Kidney epithelial cell (primary cell): ENCODE measurements around the gene NCOA5. TPM values are rescaled to one million over a fixed set of nuclear protein-coding genes. Genes with fewer than 3 reads are reported as not detected.

Experiments
- DNase-seq: peaks from one replicate; pipeline ENCODE4 v3.0.0-alpha.2; 2010; ENCODE audit warnings: low read depth
- H3K27me3 ChIP-seq: 2 replicates; pipeline ENCODE4 v1.6.0; 2011; ENCODE audit warnings: low read length; ENCODE audit not compliant: control insufficient read depth, insufficient read depth
- H3K36me3 ChIP-seq: 2 replicates; pipeline ENCODE4 v1.5.1; 2011; ENCODE audit warnings: low read length; ENCODE audit not compliant: control insufficient read depth, insufficient read depth
- H3K4me3 ChIP-seq: 2 replicates; pipeline ENCODE4 v1.5.1; 2011; ENCODE audit warnings: low read depth, mild to moderate bottlenecking, control low read depth, low read length
- total RNA-seq: library from RNA; depleted of rRNA; stranded (reverse); fragments of >200 nt; gene quantifications from 2 replicates; pipeline ENCODE4 v1.2.3, GENCODE V29; 2015
- TF ChIP-seq, protein P1 (sequence below): IDR thresholded peaks from 2 replicates; pipeline ENCODE4 v1.5.1; 2011; ENCODE audit warnings: mild to moderate bottlenecking, moderate library complexity, low read length, control low read depth, inconsistent platforms; ENCODE audit not compliant: insufficient read depth, poor library complexity, severe bottlenecking

The NCOA5 gene
- 30.5 and 31.4 TPM in 2 replicates for total RNA-seq

DNA sequence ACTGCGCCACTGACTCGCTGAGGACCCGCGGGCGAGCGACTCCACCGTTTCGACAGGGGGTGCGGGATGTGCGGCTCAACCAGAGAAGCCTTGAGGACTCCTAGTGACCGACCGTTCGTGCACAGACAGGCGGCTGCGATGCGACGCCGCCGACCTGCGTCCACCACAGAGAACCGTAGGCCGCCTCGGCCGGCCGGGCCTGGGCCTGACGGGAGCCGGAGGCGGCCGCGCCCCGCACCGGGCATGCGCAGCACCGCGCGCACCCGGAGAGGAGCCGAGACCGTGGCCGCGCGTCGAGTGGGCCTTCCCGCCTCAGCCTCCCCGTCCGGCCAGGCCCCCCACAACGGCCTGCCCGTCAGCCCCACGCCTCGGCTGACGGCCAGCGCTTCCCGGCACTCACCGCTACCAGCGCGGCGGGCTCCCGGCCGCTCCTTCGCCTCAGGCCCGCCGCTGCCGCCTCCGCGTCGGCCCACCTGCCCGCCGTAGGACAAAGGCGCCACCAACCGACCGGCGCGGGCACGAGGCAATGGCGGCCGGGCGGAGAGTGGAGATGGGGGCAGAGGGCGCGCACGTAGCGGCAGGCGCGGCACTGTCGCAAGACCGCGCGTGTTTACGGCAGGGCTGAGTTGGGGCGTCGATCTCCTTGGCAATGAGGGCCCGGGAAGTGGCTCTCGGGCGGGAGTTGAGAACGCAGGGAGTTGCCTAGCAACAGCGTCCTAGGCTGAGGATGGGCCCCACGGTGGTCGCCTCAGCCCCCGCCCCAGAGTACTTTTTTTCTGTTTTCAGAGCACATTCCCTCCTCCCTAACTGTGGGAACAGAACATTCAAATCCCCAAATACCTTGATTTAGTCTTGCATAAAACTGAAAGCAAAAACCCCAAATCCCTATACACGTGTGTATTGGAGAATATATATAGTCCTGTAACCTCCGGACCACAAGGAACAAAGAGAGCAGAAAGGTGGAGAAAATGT, at the start of gene NCOA5:
Gene NCOA5 (minus strand): TSS at position 546 of the 972 bp plus-strand sequence. CDS start 10,538 bp downstream, outside the sequence.
- peak; percentile 73 for DNase-seq
- peak within 1 kb of the TSS; percentile 96 for H3K4me3 ChIP-seq
- TF ChIP-seq, protein P1, sequence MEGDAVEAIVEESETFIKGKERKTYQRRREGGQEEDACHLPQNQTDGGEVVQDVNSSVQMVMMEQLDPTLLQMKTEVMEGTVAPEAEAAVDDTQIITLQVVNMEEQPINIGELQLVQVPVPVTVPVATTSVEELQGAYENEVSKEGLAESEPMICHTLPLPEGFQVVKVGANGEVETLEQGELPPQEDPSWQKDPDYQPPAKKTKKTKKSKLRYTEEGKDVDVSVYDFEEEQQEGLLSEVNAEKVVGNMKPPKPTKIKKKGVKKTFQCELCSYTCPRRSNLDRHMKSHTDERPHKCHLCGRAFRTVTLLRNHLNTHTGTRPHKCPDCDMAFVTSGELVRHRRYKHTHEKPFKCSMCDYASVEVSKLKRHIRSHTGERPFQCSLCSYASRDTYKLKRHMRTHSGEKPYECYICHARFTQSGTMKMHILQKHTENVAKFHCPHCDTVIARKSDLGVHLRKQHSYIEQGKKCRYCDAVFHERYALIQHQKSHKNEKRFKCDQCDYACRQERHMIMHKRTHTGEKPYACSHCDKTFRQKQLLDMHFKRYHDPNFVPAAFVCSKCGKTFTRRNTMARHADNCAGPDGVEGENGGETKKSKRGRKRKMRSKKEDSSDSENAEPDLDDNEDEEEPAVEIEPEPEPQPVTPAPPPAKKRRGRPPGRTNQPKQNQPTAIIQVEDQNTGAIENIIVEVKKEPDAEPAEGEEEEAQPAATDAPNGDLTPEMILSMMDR: no peak
- no peaks in the 10 kb centered on the region for H3K36me3 ChIP-seq
- H3K27me3 ChIP-seq: no peaks in the 10 kb centered on the region

DNA sequence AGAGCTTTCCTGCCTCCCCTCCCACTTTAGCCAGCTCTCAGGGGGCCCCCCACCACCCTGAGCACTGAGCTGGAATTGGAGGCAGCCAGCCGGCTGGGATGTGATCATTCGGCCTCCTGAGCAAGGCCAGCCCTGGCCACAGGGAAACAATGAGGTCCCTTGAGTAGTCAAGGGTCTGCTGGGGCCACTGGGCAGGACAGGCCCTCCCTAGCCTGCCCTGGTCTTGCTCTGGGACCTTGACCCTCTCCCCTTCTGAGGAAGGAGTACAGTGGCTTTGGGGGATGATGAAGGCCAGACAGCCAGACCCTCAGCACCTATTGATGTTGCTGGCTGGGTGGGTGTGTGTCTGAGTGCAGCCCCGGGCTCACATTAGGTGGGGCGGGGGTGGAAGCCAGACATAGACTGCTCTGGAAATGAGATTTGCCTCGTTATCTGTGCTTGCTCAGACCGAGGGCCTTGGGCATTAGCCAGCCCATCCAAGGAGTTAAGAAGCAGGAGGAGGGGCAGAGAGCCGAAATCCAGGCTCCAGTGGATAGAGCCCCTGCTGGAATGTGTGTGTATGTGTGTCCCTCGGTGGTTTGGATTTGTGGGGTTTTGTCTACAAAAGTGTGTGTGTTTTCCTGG, 49.6 kb upstream of the NCOA5 start:
- Histone ChIP-seq H3K27me3 (peaks cover 51% of the 10 kb centered on the region), H3K36me3 (no peaks in the 10 kb centered on the region), H3K4me3 (no peak overlapping the region)
- TF ChIP-seq, protein P1: no peak
- DNase-seq: no peak

DNA sequence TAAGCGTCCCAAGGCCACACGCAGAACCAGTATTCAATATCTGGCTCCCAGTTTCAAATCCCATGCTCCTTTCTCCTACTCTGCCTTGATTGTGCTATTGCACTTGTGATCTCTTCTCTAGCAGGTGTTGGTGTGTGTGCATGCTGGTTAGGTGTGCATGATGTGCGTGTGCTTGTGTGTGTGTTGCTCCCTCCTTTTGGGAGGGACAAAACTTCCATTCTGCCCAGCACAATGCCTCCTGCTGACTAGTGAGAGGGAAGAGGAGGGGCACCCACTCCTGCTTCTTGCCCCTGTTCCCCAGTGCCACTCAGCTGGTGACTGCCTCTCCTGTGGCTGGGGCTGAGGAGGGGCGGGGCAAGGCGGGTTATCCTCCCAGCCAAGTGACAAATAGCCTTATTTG, 48.1 kb upstream of the NCOA5 start:
- Histone ChIP-seq H3K36me3 (no peaks in the 10 kb centered on the region), H3K27me3 (peaks cover 54% of the 10 kb centered on the region), H3K4me3 (no peak overlapping the region)
- TF ChIP-seq, protein P1: no peak
- DNase-seq: no peak

DNA sequence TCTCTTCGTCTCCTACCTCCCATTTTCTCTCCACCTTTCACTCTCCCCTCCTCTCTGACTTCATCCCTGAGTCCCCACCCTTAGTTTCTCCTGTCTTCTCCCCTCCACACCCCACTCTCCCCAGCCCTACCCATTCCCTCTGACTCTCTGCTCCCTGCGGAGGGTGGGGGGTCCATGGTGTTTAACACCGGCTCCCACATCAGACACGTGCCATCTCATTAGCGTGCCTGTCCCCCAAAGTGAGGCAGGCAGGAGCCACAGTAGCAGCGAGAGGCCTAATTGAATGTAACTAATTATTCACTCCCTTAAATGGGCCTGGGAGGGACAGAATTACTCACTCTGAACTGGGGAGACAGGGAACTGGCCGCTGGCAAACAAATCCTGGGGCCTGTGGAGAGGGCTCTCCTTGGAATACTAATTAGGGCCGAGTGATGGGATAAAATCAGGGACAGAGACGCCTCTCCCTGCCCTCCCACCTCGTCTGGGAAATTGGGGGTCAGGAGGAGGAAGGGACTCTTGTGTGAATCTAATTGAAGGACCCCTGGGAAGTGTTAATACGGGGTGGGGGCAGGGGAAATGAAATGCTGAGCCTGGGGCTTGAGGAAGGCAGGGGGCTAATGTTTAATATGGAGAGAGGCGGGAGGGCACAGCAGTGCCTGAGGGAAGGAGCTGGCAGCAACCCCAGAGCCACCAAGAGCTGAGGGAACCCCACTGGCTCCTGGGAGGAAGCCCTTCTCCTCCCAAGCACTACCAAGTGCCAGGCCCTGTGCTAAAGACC, 46.3 kb upstream of the NCOA5 start:
- TF ChIP-seq, protein P1: no peak
- H3K4me3 ChIP-seq: no peak overlapping the region
- H3K27me3 ChIP-seq: peaks cover 42% of the 10 kb centered on the region
- H3K36me3 ChIP-seq: no peaks in the 10 kb centered on the region
- no peak for DNase-seq

DNA sequence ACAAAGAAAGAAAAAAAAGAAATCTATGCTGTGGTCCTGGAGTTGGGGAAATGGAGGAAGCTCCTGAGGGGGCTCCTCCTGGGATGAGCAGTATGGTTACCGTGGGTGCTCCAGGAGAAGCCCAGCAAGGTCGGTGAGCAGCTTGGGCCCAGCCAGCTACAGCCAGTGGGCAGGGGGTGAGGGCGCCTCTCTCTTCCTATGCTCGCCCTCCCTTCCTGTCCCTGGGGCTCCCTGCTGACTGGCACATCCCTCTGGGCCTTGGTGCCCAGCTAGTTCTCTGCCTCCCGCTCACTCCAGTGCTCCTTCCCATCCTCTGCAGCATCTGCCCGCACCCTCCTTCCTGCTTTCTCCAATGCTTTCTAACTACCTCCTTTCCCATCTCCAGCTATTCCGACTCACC, 45.0 kb upstream of the NCOA5 start:
- Histone ChIP-seq H3K4me3 (no peak overlapping the region), H3K36me3 (no peaks in the 10 kb centered on the region), H3K27me3 (peaks cover 36% of the 10 kb centered on the region)
- DNase-seq: no peak
- TF ChIP-seq, protein P1: no peak
